HG02588 (cell line): ENCODE results near the gene UBE2U.

Source experiments
- ATAC-seq: cut with Tn5 transposase; IDR thresholded peaks from one replicate; pipeline ENCODE4 v1.9.1; 2021; ENCODE audit warnings: mild to moderate bottlenecking, moderate library complexity; ENCODE audit not compliant: unreplicated experiment

The UBE2U gene

GRCh38 chr1:64287071-64287470 lies 83.6 kb downstream of the UBE2U start:
- no peak for ATAC-seq

GRCh38 chr1:64290420-64290819 lies 87.0 kb downstream of the UBE2U start:
- ATAC-seq = no peak

GRCh38 chr1:64291931-64292330 lies 88.5 kb downstream of the UBE2U start:
- ATAC-seq = no peak

- no peak for ATAC-seq
Observed at GRCh38 chr1:64292399-64292798, 89.0 kb downstream of the UBE2U start.

GRCh38 chr1:64293820-64294219 lies 90.4 kb downstream of the UBE2U start:
- ATAC-seq = no peak

GRCh38 chr1:64295136-64295535 lies 91.7 kb downstream of the UBE2U start:
- ATAC-seq = no peak

- no peak for ATAC-seq
Observed at GRCh38 chr1:64295561-64295960, 92.1 kb downstream of the UBE2U start.

GRCh38 chr1:64296459-64296858 lies 93.0 kb downstream of the UBE2U start:
- no peak for ATAC-seq

GRCh38 chr1:64302194-64302593 lies 98.8 kb downstream of the UBE2U start:
- no peak for ATAC-seq

GRCh38 chr1:64302971-64303370 lies 99.5 kb downstream of the UBE2U start:
- ATAC-seq = no peak

GRCh38 chr1:64304823-64305222 lies 101.4 kb downstream of the UBE2U start:
- ATAC-seq = no peak

- no peak for ATAC-seq
Observed at GRCh38 chr1:64308866-64309265, 105.4 kb downstream of the UBE2U start.

- ATAC-seq = no peak
Observed at GRCh38 chr1:64309431-64309831, 106.0 kb downstream of the UBE2U start.

GRCh38 chr1:64310760-64311159 lies 107.3 kb downstream of the UBE2U start:
- ATAC-seq = no peak

- no peak for ATAC-seq
Observed at GRCh38 chr1:64312431-64312830, 109.0 kb downstream of the UBE2U start.

- no peak for ATAC-seq
Observed at GRCh38 chr1:64315402-64315801, 112.0 kb downstream of the UBE2U start.
